Esophagus muscularis mucosa (tissue), 4 donors: Measurements from ENCODE around the gene SLC5A1. TPM values are rescaled to one million over a fixed set of nuclear protein-coding genes. Genes with fewer than 3 reads are reported as not detected.
"Not testable (repeated sequence)": the region's sequence is repeated elsewhere in the genome, so short reads cannot be mapped to it uniquely, and the experiment has no call there.

Experiments
- DNase-seq: peaks from one replicate; pipeline ENCODE4 v3.0.0-alpha.2; 2017; ENCODE audit errors: extremely low spot score
- H3K27ac ChIP-seq, 4 donors: fragments of 200-600 bp; sonication (generic); replicated peaks in 1 of 4; 1 replicate in 3 of 4; 2 replicates in 1 of 4; pipeline ENCODE4 v1.5.1; 2016 to 2019; ENCODE audit warnings: mild to moderate bottlenecking in 1 of 4
- H3K27me3 ChIP-seq, 4 donors: fragments of 200-600 bp; sonication (generic); one replicate each; pipeline versions ENCODE4 v1.5.1 to v1.6.0; 2016 to 2019
- H3K36me3 ChIP-seq, 4 donors: fragments of 200-600 bp; sonication (generic); one replicate each; pipeline ENCODE4 v1.5.1; 2016 to 2019
- H3K4me1 ChIP-seq, 4 donors: fragments of 200-600 bp; sonication (generic); one replicate each; pipeline ENCODE4 v1.5.1; 2016 to 2019
- H3K4me3 ChIP-seq, 4 donors: fragments of 200-600 bp; sonication (generic); 1 replicate in 2 of 4; 2 replicates in 2 of 4; pipeline ENCODE4 v1.5.1; 2016 to 2019; ENCODE audit warnings: mild to moderate bottlenecking in 4 of 4, moderate library complexity in 1 of 4
- H3K9me3 ChIP-seq, 4 donors: fragments of 200-600 bp; sonication (generic); 1 replicate in 3 of 4; 2 replicates in 1 of 4; pipeline ENCODE4 v1.5.1; 2016 to 2019
- EP300 ChIP-seq: sonication (generic); formaldehyde crosslinking; IDR thresholded peaks from one replicate; pipeline ENCODE4 v1.6.1; 2017; ENCODE audit warnings: antibody characterized with exemption
- POLR2A ChIP-seq: fragments of 450-650 bp; IDR thresholded peaks from one replicate; pipeline ENCODE4 v1.6.1; 2017; ENCODE audit warnings: antibody characterized with exemption, moderate library complexity, mild to moderate bottlenecking, low read depth
- POLR2AphosphoS5 ChIP-seq, 2 donors: sonication (generic); formaldehyde crosslinking; IDR thresholded peaks; one replicate each; pipeline ENCODE4 v1.6.1; 2017; ENCODE audit warnings: antibody characterized with exemption in 2 of 2
- WGBS: methylation state at CpG from one replicate; pipeline ENCODE4 v1.1.5; 2018; 5-methylcytosine and 5-hydroxymethylcytosine counted together
- intact Hi-C: fragments of 100-400 bp; cut with DNase I; formaldehyde crosslinking; loops from one replicate; pipeline ENCODE4 v1.15.1; 2023
- small RNA-seq, 3 donors: library from RNA; depleted of rRNA; stranded (forward); fragments of <200 nt; gene quantifications; one replicate each; pipeline ENCODE3, GENCODE V24; 2016
- total RNA-seq, 4 donors: library from RNA; depleted of rRNA; stranded (reverse); fragments of >200 nt; gene quantifications; one replicate each; pipeline versions ENCODE4 v1.1.0 to v1.2.1, GENCODE V29; 2016
- TF ChIP-seq, protein P1 (sequence below), 3 experiments: fragments of 200-600 bp in 2 of 3; fragments of 450-650 bp in 1 of 3; sonication (generic) in 2 of 3; IDR thresholded peaks; one replicate each; pipeline ENCODE4 v1.5.1; 2017 to 2019; ENCODE audit warnings: antibody characterized with exemption in 3 of 3, mild to moderate bottlenecking in 2 of 3, moderate library complexity in 1 of 3

The SLC5A1 gene
- total RNA-seq, 4 donors from 2014 or later = 0.11 TPM; not detected in 3

DNA sequence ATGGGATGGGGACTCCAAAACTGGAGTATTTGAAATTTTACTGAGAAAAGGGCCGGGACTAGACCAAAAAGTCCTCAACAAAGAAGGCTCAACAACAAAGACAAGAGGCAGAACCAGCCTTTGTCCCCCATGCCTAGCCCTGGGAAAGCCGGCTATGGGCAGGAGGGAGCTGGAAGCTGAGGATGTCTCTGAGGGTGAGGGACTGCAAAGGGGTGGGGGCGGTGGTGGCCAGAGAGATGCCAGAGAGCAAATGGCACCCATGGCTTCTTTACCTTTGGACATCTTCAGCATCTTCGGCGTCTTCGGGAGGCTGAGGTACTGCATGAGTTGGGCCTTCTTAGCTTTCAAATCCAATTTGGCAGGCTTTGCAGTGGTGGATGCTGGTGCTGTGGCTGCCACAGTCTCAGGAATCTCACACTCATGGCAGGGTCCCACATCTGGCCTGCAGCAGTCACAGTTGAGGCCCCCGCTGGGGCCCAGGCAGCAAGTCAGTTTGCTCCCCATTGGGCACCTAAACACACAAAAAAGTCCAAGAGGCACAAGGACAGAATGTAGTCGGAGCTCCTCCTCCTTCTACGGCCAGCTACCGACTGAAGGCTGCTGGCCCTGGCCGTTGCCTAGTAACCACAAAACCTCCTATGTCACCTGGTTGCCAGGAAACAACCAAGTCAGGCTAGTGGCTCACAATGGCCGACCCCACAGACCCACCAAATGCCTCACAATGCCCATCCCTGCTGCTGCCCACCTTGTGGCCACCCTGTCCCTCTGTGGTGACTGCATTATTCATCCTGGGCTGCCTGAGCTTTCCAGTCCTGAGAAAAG is 115.9 kb downstream of the SLC5A1 start, which contains the start of gene C22orf42:
C22orf42 (minus strand) TSS at position 592 of the 822 bp plus-strand sequence; CDS start at position 504, 88 bp downstream.
- DNase-seq = peak; percentile 77
- Histone ChIP-seq H3K27ac (no peak within 1 kb of the TSS), H3K36me3 (no peaks in the 10 kb centered on the region), H3K27me3 (peaks cover 0 to 35% (median 2%) of the 10 kb centered on the region in 4 donors), H3K4me1 (no peaks in the 10 kb centered on the region), H3K4me3 (no peak within 1 kb of the TSS), H3K9me3 (no peaks in the 10 kb centered on the region)
- intact Hi-C loops = no loop called here
- no peak for TF ChIP-seq POLR2AphosphoS5 (IDR thresholded peaks at IDR 0.05)
- TF ChIP-seq EP300 = no peak
- no peak for TF ChIP-seq POLR2A
- TF ChIP-seq, protein P1, sequence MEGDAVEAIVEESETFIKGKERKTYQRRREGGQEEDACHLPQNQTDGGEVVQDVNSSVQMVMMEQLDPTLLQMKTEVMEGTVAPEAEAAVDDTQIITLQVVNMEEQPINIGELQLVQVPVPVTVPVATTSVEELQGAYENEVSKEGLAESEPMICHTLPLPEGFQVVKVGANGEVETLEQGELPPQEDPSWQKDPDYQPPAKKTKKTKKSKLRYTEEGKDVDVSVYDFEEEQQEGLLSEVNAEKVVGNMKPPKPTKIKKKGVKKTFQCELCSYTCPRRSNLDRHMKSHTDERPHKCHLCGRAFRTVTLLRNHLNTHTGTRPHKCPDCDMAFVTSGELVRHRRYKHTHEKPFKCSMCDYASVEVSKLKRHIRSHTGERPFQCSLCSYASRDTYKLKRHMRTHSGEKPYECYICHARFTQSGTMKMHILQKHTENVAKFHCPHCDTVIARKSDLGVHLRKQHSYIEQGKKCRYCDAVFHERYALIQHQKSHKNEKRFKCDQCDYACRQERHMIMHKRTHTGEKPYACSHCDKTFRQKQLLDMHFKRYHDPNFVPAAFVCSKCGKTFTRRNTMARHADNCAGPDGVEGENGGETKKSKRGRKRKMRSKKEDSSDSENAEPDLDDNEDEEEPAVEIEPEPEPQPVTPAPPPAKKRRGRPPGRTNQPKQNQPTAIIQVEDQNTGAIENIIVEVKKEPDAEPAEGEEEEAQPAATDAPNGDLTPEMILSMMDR (IDR thresholded peaks at IDR 0.05) = no peak
- WGBS = 90% methylated on average over 7 of the region's 12 CpGs

DNA sequence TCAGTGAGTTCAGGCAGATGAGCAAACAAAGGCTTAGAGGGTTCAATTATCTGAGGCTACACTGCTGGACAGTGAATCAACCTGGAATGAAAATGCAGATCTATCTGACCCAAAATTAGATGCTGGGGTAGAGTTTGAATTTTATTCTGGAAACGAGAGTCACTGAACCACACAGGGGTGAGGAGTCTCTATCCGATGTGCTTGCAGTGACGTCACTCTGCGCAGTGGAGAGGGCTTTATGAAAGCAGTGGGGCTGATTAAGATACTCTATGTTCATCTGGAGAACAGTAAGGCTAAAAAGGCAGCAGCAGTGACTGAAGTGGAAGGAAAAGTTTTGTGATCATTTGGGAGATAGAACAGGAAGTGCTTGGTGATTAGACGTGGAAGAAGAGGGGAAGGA is 117.3 kb downstream of the SLC5A1 start:
- DNase-seq, H3K36me3 ChIP-seq, H3K4me1 ChIP-seq, intact Hi-C loops, H3K27ac ChIP-seq, H3K4me3 ChIP-seq, H3K9me3 ChIP-seq: not testable (repeated sequence)
- peaks cover 0 to 44% (median 2%) of the 10 kb centered on the region in 4 donors for H3K27me3 ChIP-seq
- 68% methylated on average over 5 of the region's 5 CpGs for WGBS

Small RNA genes lying within 50 kb of the gene (small RNA-seq; reads per million reads assigned to genes)
- 0 reads per million in 3 donors for gene AP1B1P2

Other genes starting within 250 kb of the SLC5A1 start
- 100 to 1,000 TPM; 132 to 232 (median 183) TPM for gene YWHAH, start 98.7 kb upstream of the SLC5A1 start, total RNA-seq
- gene C22orf42, start 116.0 kb downstream of the SLC5A1 start, total RNA-seq = under 1 TPM in 1 of 4 donors, not detected in 3; 0.26 TPM
- not detected for gene RFPL2, start 161.8 kb downstream of the SLC5A1 start, total RNA-seq
- gene SLC5A4, start 212.1 kb downstream of the SLC5A1 start, total RNA-seq = 1 to 10 TPM in 1 of 4 donors, under 1 TPM in 2, not detected in 1; 0.19 to 1.2 (median 0.46) TPM